Measurements from ENCODE around the gene RDH14.

The RDH14 gene

DNA sequence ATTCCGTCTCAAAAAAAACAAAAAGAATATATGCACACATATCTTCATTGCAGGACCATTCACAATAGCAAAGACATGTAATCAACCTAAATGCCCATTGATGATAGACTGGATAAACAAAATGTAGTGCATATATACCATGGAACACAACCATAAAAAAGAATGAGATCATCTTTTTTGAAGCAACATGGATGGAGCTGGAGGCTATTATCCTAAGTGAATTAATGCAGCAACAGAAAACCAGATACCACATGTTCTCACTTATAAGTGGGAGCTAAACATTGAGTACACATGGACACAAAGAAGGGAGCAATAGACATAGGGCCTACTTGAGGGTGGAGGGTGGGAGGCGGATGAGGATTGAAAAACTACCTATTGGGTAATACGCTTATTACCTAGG, 20.2 kb upstream of the RDH14 start:
- H3K27me3 ChIP-seq, result no peaks in the 10 kb centered on the region
- peaks cover 2% of the 10 kb centered on the region; the same call in 1 of the 2 replicates for H3K4me1 ChIP-seq
- no peaks in the 10 kb centered on the region for H3K36me3 ChIP-seq
- no peaks in the 10 kb centered on the region for H4K20me1 ChIP-seq
- H3K27ac ChIP-seq, result no peak overlapping the region
- TF ChIP-seq Cebpa-rat (IDR thresholded peaks at IDR 0.05), result no peak
- H3K4me3 ChIP-seq, result no peak overlapping the region
- H3K9me3 ChIP-seq, result peaks cover 14% of the 10 kb centered on the region
- H3K4me2 ChIP-seq, result no peak overlapping the region
- no peak overlapping the region for H3K9ac ChIP-seq

DNA sequence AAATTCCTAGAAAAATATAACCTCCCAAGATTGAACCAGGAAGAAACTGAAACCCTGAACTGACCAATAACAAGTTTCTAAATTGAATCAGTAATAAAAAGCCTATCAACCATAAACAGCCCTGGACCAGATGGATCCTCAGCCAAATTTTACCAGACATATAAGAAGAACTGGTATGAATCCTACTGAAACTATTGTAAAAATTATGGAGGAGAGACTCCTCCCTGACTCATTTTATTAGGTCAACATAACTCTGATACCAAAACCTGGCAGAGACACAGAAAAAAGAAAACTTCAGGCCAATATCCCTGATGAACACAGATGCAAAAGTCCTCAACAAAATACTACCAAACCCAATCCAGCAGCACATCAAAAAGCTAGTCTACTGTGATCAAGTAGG, 17.6 kb upstream of the RDH14 start:
- Histone ChIP-seq H4K20me1 (no peaks in the 10 kb centered on the region), H3K4me1 (no peaks in the 10 kb centered on the region), H3K4me3 (no peak overlapping the region), H3K36me3 (no peaks in the 10 kb centered on the region), H3K27me3 (no peaks in the 10 kb centered on the region), H3K9ac (no peak overlapping the region), H3K4me2 (no peak overlapping the region), H3K27ac (no peak overlapping the region), H3K9me3 (peaks cover 8% of the 10 kb centered on the region; the same call in 1 of the 2 replicates)
- TF ChIP-seq Cebpa-rat (IDR thresholded peaks at IDR 0.05), result no peak

DNA sequence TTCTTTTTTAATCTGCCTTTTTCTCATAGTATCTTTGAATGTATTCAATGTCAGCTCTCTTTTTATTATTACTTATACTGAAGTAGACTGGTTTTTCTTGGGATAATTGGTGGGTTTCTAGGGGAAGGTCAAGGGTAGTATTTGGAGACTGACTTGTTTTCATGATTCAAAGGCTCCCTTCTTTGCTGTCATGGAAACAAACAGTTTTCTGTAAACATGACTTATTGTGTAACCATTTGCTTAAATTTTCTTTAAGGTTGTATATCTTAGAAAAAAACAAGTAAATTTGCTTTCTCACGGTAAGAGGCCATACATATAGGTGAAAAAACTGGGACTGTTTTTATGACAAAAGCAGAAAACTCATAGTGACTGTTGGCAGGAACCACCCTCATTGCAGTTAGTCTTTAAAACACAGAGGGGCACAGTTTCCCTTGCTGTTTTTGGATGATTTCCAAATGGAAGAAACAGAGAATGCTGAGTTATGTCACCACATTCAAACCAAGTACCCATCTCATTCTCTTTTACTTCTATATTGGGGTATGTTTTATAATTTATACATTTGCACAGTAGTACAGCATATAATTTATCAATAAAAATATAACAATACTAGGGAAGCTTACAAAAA, 5.8 kb upstream of the RDH14 start:
- no peaks in the 10 kb centered on the region for H3K4me1 ChIP-seq
- no peak overlapping the region for H3K4me2 ChIP-seq
- no peak for TF ChIP-seq Cebpa-rat (IDR thresholded peaks at IDR 0.05)
- peaks cover 8% of the 10 kb centered on the region for H3K9me3 ChIP-seq
- H3K4me3 ChIP-seq, result no peak overlapping the region
- no peak overlapping the region for H3K9ac ChIP-seq
- no peaks in the 10 kb centered on the region for H3K36me3 ChIP-seq
- no peaks in the 10 kb centered on the region for H3K27me3 ChIP-seq
- no peaks in the 10 kb centered on the region for H4K20me1 ChIP-seq
- no peak overlapping the region for H3K27ac ChIP-seq

- Histone ChIP-seq H4K20me1 (peaks cover 33% of the 10 kb centered on the region; the same call in 1 of the 2 replicates), H3K4me3 (peak overlapping the region; percentile 92)
These were observed 288 bp upstream of the RDH14 start for GRCh38 chr2:18560797-18561085.

DNA sequence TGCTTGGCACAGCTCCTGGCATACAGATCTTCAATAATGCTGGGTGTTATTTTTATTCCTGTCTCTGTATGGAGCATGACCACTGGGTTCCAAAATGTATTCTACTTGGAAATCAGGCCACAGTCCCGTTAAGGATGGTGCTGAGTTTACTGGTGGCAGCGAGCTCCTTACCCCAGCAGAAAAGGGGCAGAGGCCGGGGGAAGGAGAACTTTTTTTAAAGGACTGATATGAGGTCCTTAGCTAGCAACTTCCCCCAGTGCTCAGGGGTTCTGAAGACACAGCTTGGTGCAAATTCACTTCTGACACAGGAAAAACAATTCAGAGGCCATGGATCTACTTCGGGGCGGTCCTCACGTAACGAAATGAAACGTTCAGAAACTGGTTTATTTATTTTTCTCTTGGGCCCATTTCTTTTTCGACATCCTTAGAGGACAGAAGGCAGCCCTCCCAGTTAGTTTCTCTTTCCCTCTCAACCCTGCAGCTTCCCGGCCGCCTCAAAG, 872 bp downstream of the RDH14 start:
- peak overlapping the region; percentile 93 for H3K27ac ChIP-seq
- peaks cover 33% of the 10 kb centered on the region; the same call in 1 of the 2 replicates for H4K20me1 ChIP-seq
- H3K4me2 ChIP-seq, result peak overlapping the region; percentile 84
- no peaks in the 10 kb centered on the region for H3K27me3 ChIP-seq
- H3K4me3 ChIP-seq, result peak overlapping the region; percentile 92
- H3K9me3 ChIP-seq, result peaks cover 8% of the 10 kb centered on the region
- H3K4me1 ChIP-seq, result peaks cover 14% of the 10 kb centered on the region
- peak overlapping the region; percentile 91 for H3K9ac ChIP-seq
- no peak for TF ChIP-seq Cebpa-rat (IDR thresholded peaks at IDR 0.05)
- peaks cover 24% of the 10 kb centered on the region for H3K36me3 ChIP-seq

More at GRCh38 chr2:18560797-18561085, 288 bp upstream of the RDH14 start:
- Histone ChIP-seq H3K4me1 (peaks cover 14% of the 10 kb centered on the region), H3K4me2 (peak overlapping the region; percentile 84), H3K9me3 (peaks cover 8% of the 10 kb centered on the region), H3K9ac (peak overlapping the region; percentile 91), H3K36me3 (peaks cover 14% of the 10 kb centered on the region; the same call in 1 of the 2 replicates), H3K27me3 (no peaks in the 10 kb centered on the region), H3K27ac (no peak overlapping the region; the same call in 1 of the 2 replicates)
- no peak for TF ChIP-seq Cebpa-rat (IDR thresholded peaks at IDR 0.05)

DNA sequence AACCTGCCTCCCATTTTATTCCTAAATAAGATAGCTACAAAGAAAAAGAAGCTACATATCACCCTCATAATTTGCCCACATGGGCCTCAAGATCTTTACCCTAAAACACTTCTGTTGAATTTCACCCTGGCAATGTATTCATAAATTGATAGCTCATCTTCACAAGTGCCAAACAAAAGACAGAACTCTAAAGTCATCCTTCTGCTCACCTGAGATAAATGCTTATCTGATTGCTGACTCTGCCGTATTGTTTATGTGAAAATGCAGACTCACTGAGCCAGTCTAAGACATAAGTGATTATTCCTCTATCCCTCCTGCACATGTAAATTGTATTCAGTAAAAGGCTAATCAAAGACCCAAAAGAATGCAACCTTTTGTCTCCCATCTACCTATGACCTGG, 2.0 kb downstream of the RDH14 start:
- no peaks in the 10 kb centered on the region for H3K27me3 ChIP-seq
- no peak overlapping the region for H3K27ac ChIP-seq
- H3K9ac ChIP-seq, result no peak overlapping the region
- peaks cover 14% of the 10 kb centered on the region for H3K4me1 ChIP-seq
- peaks cover 43% of the 10 kb centered on the region; the same call in 1 of the 2 replicates for H4K20me1 ChIP-seq
- no peak overlapping the region for H3K4me3 ChIP-seq
- no peaks in the 10 kb centered on the region for H3K9me3 ChIP-seq
- TF ChIP-seq Cebpa-rat (IDR thresholded peaks at IDR 0.05), result no peak
- peak overlapping the region; percentile 84 for H3K4me2 ChIP-seq
- H3K36me3 ChIP-seq, result peaks cover 34% of the 10 kb centered on the region

DNA sequence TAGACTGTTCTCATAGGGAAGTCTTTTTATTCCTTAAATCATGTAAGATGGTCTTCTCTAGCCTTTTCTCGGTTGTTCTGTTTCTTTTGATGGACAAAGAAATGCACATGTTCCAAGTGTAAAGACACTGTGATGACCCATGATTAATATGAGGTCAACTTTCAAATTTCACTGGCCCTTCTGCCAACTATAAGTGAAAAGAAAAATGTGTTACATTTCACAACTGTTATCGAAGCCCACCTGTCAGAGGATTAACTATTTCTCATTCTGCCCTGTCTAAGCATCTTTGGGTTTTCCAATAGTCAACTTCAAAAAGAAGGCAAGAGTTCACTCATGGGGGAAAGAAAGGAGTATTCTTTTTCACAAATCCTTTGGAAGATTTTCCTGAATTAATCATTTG, 3.3 kb downstream of the RDH14 start:
- Histone ChIP-seq H3K36me3 (peaks cover 36% of the 10 kb centered on the region), H3K27me3 (no peaks in the 10 kb centered on the region), H4K20me1 (peaks cover 53% of the 10 kb centered on the region), H3K4me2 (no peak overlapping the region), H3K4me3 (no peak overlapping the region), H3K4me1 (peaks cover 14% of the 10 kb centered on the region), H3K9ac (no peak overlapping the region), H3K9me3 (no peaks in the 10 kb centered on the region), H3K27ac (no peak overlapping the region)
- no peak for TF ChIP-seq Cebpa-rat (IDR thresholded peaks at IDR 0.05)

DNA sequence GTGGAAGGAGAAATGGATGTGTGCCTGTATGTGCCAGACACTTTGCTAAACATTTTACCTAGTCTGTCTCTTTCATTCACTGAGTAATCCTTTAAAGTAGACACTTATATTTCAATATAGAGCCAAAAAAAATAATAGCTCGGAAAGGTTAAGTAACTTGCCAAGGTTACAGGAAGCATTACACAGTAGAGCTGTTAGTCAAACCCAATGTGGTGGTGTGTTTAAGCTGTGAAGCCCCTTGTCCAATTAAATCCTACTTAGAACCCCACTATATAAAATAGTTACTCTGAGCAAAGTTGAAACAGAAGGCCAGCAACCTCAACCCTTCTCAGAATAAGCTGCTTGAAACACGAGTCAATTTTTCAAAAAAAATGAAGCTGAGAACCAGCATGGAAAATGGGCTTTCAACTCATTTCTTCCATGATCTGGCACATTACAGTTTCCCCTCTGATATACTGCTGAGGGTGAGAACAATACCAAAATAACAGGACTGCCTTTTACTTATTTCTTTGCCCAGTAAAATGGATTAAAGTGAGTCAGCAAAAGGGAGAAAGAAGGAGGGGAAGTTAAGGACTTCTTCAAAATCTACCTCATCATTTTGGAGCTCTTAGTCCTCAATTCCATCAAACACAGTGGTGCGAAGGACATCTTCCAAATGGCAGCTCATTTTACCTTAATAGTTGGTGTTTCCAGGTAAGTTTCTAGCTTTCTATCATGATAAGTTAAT, 7.9 kb downstream of the RDH14 start:
- Histone ChIP-seq H3K4me2 (no peak overlapping the region), H3K36me3 (peaks cover 36% of the 10 kb centered on the region), H4K20me1 (peaks cover 33% of the 10 kb centered on the region), H3K4me3 (no peak overlapping the region), H3K27ac (no peak overlapping the region), H3K4me1 (peaks cover 15% of the 10 kb centered on the region), H3K9me3 (no peaks in the 10 kb centered on the region), H3K9ac (no peak overlapping the region), H3K27me3 (no peaks in the 10 kb centered on the region)
- no peak for TF ChIP-seq Cebpa-rat (IDR thresholded peaks at IDR 0.05)

DNA sequence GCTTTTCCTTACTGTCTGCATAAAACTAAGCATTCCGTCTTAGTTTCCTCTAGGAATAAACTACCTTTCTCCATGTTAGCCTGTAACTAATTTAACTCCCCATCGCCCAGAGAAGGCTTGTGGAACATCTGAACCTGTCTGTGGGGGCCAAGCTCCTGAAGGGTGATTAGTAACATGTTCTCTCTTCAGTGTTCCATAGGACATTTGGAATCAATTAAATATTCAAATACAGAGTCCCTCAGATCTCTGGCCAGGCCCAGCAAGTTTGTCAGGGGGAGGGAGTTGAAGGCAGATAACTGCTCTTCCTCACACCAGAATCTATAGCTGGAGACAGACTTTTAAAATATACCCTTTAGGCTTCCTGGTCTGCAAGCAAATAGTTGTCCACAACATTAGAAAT, 8.8 kb downstream of the RDH14 start:
- no peak overlapping the region for H3K4me3 ChIP-seq

GRCh38 chr2:18551169-18551568, 9.3 kb downstream of the RDH14 start:
- peaks cover 20% of the 10 kb centered on the region for H4K20me1 ChIP-seq
- H3K9me3 ChIP-seq, result no peaks in the 10 kb centered on the region
- H3K27ac ChIP-seq, result no peak overlapping the region
- no peak overlapping the region for H3K9ac ChIP-seq
- peaks cover 29% of the 10 kb centered on the region for H3K36me3 ChIP-seq
- peaks cover 22% of the 10 kb centered on the region for H3K4me1 ChIP-seq
- no peaks in the 10 kb centered on the region for H3K27me3 ChIP-seq
- H3K4me3 ChIP-seq, result no peak overlapping the region
- no peak overlapping the region for H3K4me2 ChIP-seq
- no peak for TF ChIP-seq Cebpa-rat (IDR thresholded peaks at IDR 0.05)

More for the DNA sequence above, 8.8 kb downstream of the RDH14 start:
- Histone ChIP-seq H3K9me3 (no peaks in the 10 kb centered on the region), H3K27me3 (no peaks in the 10 kb centered on the region), H4K20me1 (peaks cover 24% of the 10 kb centered on the region), H3K4me1 (peaks cover 17% of the 10 kb centered on the region), H3K9ac (no peak overlapping the region), H3K36me3 (peaks cover 32% of the 10 kb centered on the region), H3K27ac (no peak overlapping the region), H3K4me2 (no peak overlapping the region)
- TF ChIP-seq Cebpa-rat (IDR thresholded peaks at IDR 0.05), result no peak

Measured in BLaER1 (cell line).